GM18873 (cell line): ENCODE data around the gene SESTD1.
A peak's percentile ranks its signal among the peaks of the same experiment; 100 is the strongest.
"Not testable (repeated sequence)": the region's sequence is repeated elsewhere in the genome, so short reads cannot be mapped to it uniquely, and the experiment has no call there.

Experiments
- ATAC-seq: cut with Tn5 transposase; IDR thresholded peaks from one replicate; pipeline ENCODE4 v1.9.1; 2021; ENCODE audit warnings: mild to moderate bottlenecking, moderate library complexity, moderate number of reproducible peaks; ENCODE audit not compliant: unreplicated experiment, low FRiP score

Gene SESTD1

DNA sequence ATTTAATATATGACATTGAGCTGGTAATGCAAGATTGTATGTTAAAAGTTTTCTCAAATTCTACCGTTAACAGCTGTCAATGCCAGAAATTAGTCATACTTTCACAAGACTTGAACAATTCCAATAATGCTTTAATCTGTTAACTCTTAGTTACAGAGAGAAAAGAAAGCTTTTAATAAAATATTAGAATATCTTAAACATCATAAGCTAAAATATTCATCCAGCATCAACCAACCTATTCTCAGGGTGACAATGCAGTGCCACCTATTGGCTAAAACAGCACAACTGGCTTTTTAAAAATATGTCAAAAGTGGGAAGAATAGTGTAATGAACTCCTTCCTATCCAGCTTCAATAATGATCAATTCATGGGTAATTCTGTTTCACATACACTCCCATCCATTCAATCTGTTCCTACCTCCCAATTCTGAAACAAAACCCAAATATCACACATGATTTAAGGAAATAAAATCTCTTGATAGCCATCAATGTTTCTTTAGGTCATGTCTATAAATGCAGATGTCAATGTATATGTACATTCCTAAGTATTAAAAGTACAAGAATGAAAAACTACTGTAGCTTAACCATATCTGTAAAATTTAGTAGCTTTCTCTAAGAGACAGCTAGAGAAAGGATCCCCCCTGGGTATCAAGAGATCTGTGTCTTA lies 134.9 kb downstream of the SESTD1 start:
- ATAC-seq = no peak

DNA sequence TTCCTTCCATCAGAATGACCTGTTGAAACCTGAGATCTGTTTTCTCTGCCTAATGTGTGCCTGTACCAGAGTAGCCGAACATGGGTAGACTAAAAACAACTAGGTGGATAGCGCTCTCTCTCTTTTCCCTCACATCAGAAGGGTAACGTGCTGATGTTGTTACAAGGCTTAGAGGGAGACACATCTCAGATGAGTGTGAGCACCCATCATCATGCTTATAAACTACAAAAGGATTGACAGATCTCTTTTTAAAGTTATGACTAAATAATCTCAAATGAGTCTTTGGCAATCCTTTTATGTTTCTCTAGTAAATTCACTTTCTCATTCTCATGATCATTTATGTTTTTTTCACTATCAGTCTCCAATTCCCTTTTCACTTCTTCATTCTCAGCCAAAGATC lies 139.2 kb downstream of the SESTD1 start:
- no peak for ATAC-seq

GRCh38 chr2:179124282-179124681 lies 140.3 kb downstream of the SESTD1 start:
- no peak for ATAC-seq

DNA sequence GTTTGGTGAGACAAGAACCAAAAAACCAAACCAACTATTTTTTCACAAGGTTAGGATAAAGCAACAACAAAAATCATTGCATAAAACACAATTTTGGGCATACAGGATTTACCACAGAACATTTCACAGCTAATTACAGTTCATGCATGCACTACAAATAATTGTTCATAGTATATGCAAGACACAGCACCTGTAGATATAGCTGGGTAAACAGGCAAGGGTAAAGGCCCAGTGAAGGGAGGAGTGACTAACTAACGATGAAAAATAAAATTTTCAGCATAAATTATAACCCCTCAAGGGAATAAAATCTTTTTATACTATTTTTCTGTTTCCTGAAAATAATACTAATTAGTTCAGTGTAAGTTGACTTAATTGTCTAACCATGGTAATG lies 141.4 kb downstream of the SESTD1 start:
- ATAC-seq = no peak

GRCh38 chr2:179107737-179108136 lies 156.9 kb downstream of the SESTD1 start:
- ATAC-seq = peak; percentile 45

- peak; percentile 42 for ATAC-seq
These were observed 157.8 kb downstream of the SESTD1 start for GRCh38 chr2:179106676-179107428.

DNA sequence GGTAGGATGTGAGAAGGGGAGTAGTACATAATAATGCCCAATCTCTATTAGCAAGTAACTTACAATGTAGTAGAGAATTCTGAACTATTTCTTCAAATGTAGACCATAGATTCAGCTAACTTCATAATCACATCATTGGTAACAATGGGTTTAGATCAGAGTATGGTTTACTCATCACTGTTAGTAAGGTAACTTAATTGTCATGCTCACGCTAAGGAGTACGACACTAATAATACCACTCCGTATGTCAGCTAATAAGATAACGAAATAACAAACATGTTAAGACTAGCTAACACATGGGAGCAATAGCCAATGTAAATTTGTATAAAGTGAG lies 158.3 kb downstream of the SESTD1 start:
- peak; percentile 5 for ATAC-seq

DNA sequence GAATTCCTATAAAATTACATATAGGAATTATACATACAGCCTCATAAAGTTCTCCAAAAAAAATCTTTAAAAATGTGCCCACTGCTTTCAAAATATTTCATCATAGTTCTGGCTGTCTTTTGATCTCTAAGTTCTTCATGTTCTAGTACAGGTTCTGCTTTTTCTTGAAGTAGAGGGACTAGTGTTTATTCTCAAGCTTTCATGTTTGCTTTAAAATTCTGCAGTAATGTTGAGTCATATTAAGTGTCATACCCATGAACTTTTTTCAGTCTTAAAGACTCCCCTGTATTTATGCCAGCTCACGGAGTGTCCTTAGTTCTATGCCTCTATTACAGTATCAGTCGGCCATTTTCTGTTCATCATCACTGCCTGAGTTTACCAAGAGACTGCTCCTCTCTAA lies 159.9 kb downstream of the SESTD1 start:
- ATAC-seq = no peak

DNA sequence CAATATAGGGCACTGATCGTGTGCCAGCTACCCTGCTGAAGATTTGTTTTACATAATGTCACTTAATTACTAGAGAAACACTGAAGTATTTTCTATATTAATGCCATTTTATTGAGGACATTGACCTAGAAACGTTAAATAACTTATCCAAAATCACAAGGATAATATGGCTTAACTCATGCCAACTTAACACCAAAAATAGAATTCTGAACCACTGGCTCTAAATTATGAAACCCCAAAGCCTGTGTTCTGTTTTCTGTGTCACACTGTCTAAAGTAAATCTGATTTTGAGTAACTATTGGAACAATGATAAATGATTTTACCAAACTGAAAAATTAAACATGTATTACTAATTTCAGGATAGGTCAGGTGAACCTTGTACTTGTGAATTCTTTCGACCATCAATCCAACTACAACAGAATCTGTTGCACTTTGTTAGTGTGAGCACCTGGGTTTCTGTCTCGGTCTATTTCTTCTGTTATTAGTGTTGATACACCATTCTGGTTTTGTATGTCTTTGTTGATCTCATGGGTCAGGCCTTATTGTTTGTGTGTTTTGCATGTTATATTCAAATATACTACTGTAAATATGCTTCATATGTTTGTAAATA lies 166.4 kb downstream of the SESTD1 start:
- ATAC-seq = peak; percentile 60

- ATAC-seq = no peak
These were observed 167.5 kb downstream of the SESTD1 start for GRCh38 chr2:179097131-179097530.

- ATAC-seq = peak; percentile 92
These were observed 168.5 kb downstream of the SESTD1 start for GRCh38 chr2:179096090-179096489.

- not testable (repeated sequence) for ATAC-seq
These were observed 171.7 kb downstream of the SESTD1 start for GRCh38 chr2:179092912-179093311.

- ATAC-seq = no peak
These were observed 181.9 kb downstream of the SESTD1 start for GRCh38 chr2:179082697-179083096.

DNA sequence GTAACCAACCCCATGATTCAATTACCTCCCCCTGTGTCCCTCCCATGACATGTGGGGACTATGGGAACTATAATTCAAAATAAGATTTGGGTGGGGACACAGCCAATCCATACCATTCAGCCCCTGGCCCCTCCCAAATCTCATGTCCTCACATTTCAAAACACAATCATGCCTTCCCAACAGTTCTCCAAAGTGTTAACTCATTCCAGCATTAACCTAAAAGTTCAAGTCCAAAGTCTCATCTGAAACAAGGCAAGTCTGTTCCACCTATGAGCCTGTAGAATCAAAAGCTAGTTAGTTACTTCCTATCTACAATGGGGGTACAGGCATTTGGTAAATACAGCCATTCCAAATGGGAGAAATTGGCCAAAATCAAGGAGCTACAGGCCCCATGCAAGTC lies 182.7 kb downstream of the SESTD1 start:
- ATAC-seq = no peak

DNA sequence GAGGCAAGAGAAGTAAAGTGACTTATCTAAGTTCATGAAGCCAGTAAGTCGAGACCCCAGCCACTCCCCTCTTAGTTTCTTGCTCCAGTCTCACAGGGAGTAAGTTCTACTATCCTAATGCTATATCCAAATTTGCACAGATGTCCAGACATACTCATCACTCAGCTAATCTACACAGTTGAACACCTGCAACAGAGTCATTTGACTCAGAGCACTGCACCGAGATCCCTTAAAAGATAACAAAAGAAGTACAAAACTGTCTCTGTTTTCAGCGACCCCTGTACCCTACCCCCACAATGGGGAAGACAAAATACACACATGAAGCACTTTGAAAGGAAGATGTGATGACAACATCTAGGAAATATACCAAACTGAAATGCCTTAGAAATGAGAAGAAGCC lies 192.1 kb downstream of the SESTD1 start:
- ATAC-seq = no peak

GRCh38 chr2:179071810-179072355 lies 192.7 kb downstream of the SESTD1 start:
- ATAC-seq = no peak

GRCh38 chr2:179070895-179071294 lies 193.7 kb downstream of the SESTD1 start:
- ATAC-seq = no peak

- ATAC-seq = no peak
These were observed 194.9 kb downstream of the SESTD1 start for GRCh38 chr2:179069685-179070084.

DNA sequence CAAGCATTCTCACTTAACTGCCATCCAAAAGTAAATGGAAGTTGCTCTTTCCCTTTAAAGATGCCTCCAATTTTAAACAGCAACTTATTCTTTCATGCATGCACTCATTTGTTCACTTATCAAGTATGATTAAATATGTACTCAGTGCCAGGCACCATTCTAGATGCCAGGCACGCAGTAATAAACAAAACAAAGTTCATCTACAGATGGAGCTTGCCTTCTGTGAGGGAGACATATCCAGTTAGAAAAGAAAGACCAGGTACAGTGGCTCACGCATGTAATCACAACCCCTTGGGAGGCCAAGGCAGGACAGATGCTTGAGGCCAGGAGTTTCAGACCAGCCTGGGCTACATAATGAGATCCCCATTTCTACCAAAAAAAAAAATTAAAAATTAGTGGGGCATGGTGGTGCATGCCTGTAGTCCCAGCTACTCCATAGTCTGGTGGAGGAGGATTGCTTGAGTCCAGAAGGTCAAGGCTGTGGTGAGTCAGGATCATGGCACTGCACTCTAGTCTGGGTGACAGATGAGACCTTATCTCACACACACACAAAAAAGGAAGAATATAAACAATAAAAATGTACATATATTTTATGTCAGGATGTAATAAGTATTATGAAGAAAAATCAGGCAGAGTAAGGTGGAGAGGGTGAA lies 195.5 kb downstream of the SESTD1 start:
- ATAC-seq = no peak

DNA sequence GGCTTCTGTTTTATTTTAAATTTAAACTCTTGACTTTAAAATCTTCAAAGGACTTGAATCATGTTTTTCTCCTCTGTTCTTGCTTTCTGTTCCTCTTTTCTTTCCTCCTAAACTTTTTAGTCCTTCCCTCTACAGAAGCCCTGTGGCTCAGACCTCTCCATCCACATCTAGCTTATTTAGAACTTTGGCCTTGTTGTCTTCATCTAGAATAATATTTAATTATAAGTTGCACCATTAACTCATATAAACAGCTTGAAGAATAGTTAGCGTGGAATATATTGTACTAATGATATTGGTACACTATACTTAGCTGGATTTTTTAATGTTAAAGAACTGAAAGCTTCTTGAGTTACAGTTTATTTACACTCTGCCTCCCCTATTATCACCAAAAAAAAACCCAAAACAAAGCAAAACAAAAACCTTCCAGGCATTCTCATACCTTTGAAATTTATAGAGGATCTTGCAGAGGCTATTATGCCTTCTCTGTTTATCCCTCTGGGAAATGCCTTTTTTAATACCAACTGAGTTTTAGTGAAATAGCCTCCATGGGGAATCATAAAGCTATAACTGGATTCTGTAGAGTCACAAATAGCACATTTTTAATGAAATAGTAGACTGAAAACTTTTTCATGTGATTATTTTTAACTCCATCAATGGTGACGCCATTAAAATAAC lies 205.5 kb downstream of the SESTD1 start:
- ATAC-seq = no peak
